Nephron progenitor cell (in vitro differentiated cells): Measurements from ENCODE around the gene FLT3LG.

Experiments used
- DNase-seq: peaks from one replicate; pipeline ENCODE4 v3.0.0; 2021
- H3K27ac Mint-ChIP-seq: 2 replicates; pipeline ENCODE4 v1.8.0; 2021; ENCODE audit warnings: mild to moderate bottlenecking, moderate library complexity, mixed read lengths
- H3K27me3 Mint-ChIP-seq: 2 replicates; pipeline ENCODE4 v1.8.0; 2021; ENCODE audit warnings: mild to moderate bottlenecking, low read depth, mixed read lengths; ENCODE audit not compliant: poor library complexity
- H3K36me3 Mint-ChIP-seq: 2 replicates; pipeline ENCODE4 v1.8.0; 2021; ENCODE audit warnings: low read depth, mixed read lengths
- H3K4me1 Mint-ChIP-seq: 2 replicates; pipeline ENCODE4 v1.8.0; 2021; ENCODE audit warnings: mixed read lengths
- H3K4me3 Mint-ChIP-seq: 2 replicates; pipeline ENCODE4 v1.8.0; 2021; ENCODE audit warnings: mild to moderate bottlenecking, moderate library complexity, mixed read lengths
- H3K9me3 Mint-ChIP-seq: 2 replicates; pipeline ENCODE4 v1.8.0; 2021; ENCODE audit warnings: mild to moderate bottlenecking, moderate library complexity, mixed read lengths
- TF ChIP-seq, protein P1 (sequence below): fragments of 200-600 bp; sonication (generic); IDR thresholded peaks from 2 replicates; pipeline ENCODE4 v1.5.0; 2021; ENCODE audit warnings: antibody characterized with exemption

Gene FLT3LG

DNA sequence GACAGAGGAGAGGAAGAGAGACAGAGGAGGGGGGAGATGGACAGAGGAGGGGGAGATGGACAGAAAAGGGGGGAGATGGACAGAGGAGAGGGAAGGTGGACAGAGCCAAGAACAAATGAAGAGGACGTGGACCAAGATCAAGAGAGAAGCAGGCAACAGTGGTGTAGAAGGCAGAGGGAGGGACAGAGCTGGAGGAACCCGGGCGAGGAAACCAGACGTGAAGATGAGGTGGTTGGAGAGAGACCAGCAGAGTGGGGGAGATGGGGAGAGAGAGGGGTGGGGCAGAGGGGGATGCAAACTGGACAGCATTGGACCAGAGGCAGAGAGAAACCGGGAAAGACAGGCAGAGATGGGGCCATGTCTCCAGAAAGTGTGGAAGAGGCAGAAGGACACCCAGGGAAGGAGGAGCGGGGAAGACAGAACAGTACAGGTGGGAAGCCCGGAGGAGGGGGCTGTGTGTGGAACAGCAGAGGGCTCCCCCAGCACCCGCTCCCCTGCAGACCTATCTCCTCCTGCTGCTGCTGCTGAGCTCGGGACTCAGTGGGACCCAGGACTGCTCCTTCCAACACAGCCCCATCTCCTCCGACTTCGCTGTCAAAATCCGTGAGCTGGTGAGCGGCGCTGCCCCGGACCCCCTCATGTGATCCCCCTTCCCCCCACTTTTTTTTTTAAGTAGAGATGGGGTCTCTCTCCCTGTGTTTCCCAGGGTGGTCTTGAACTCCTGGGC, 1.3 kb downstream of the FLT3LG start:
- Mint-ChIP-seq H3K9me3 (no peaks in the 10 kb centered on the region), H3K27me3 (peaks cover 18% of the 10 kb centered on the region), H3K36me3 (peaks cover 7% of the 10 kb centered on the region), H3K27ac (no peak overlapping the region), H3K4me3 (peak overlapping the region; percentile 61), H3K4me1 (peaks cover 23% of the 10 kb centered on the region)
- TF ChIP-seq, protein P1, sequence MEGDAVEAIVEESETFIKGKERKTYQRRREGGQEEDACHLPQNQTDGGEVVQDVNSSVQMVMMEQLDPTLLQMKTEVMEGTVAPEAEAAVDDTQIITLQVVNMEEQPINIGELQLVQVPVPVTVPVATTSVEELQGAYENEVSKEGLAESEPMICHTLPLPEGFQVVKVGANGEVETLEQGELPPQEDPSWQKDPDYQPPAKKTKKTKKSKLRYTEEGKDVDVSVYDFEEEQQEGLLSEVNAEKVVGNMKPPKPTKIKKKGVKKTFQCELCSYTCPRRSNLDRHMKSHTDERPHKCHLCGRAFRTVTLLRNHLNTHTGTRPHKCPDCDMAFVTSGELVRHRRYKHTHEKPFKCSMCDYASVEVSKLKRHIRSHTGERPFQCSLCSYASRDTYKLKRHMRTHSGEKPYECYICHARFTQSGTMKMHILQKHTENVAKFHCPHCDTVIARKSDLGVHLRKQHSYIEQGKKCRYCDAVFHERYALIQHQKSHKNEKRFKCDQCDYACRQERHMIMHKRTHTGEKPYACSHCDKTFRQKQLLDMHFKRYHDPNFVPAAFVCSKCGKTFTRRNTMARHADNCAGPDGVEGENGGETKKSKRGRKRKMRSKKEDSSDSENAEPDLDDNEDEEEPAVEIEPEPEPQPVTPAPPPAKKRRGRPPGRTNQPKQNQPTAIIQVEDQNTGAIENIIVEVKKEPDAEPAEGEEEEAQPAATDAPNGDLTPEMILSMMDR, result no peak
- DNase-seq, result no peak

DNA sequence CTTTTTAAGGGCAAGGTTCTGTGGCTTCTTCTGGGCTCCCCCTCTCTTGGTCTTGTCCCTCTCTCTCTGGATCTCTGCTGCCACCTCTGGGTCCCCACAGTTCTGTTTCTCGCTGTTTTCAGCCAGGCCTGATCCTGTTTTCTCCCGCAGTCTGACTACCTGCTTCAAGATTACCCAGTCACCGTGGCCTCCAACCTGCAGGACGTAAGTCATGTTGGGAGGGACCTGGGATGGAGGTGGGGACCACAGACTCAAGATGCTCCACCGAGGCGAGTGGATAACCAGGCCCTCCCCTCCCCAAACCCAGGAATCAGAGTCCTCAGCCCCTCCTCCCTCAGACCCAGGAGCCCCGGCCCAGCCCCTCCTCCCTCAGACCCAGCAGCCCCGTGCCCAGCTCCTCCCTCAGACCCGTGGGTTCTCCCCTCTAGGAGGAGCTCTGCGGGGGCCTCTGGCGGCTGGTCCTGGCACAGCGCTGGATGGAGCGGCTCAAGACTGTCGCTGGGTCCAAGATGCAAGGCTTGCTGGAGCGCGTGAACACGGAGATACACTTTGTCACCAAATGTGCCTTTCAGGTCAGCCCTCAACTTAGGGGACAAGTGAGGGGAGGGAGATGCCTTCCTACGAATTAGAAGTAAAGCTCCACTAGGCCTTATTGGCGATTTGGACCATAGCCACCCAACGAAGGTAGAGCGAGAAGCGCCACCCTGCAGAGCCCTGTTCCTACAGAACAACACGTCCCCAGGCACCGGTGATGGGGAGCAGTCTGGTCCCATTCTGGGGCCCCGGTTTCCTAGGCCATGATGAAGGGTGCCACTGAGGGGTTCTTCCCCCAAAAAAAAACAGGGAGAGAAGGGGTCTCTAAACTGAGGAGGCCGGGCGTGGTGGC, 2.2 kb downstream of the FLT3LG start:
- peak overlapping the region; percentile 9 for H3K4me3 Mint-ChIP-seq

DNA sequence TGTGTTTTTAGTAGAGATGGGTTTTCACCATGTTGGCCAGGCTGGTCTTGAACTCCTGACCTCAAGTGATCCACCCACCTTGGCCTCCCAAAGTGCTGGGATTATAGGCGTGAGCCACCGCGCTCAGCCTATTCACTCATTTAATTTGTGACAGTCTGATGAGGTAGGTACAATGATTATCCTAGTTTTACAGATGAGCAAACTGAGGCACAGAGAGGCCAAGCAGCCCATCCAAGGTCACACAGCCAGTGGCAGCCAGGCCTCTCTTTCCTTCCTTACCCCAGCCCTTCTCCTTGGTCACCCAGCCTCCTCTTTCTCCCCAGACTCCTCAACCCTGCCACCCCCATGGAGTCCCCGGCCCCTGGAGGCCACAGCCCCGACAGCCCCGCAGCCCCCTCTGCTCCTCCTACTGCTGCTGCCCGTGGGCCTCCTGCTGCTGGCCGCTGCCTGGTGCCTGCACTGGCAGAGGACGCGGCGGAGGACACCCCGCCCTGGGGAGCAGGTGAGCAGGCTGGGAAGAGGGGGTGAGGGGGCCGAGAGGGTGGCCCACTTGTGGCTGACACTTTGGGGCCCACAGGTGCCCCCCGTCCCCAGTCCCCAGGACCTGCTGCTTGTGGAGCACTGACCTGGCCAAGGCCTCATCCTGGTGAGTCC, 6.1 kb downstream of the FLT3LG start:
- Mint-ChIP-seq H3K27ac (no peak overlapping the region), H3K27me3 (peaks cover 9% of the 10 kb centered on the region), H3K4me1 (peaks cover 24% of the 10 kb centered on the region), H3K36me3 (no peaks in the 10 kb centered on the region), H3K9me3 (no peaks in the 10 kb centered on the region), H3K4me3 (no peak overlapping the region)
- no peak for DNase-seq
- TF ChIP-seq, protein P1, result no peak

More for the DNA sequence above, 2.2 kb downstream of the FLT3LG start:
- H3K27ac Mint-ChIP-seq, result peak overlapping the region; percentile 75
- peaks cover 29% of the 10 kb centered on the region for H3K4me1 Mint-ChIP-seq
- TF ChIP-seq, protein P1, result peak; percentile 60
- no peaks in the 10 kb centered on the region for H3K9me3 Mint-ChIP-seq
- H3K27me3 Mint-ChIP-seq, result peaks cover 18% of the 10 kb centered on the region
- H3K36me3 Mint-ChIP-seq, result no peaks in the 10 kb centered on the region
- peak; percentile 86 for DNase-seq

DNA sequence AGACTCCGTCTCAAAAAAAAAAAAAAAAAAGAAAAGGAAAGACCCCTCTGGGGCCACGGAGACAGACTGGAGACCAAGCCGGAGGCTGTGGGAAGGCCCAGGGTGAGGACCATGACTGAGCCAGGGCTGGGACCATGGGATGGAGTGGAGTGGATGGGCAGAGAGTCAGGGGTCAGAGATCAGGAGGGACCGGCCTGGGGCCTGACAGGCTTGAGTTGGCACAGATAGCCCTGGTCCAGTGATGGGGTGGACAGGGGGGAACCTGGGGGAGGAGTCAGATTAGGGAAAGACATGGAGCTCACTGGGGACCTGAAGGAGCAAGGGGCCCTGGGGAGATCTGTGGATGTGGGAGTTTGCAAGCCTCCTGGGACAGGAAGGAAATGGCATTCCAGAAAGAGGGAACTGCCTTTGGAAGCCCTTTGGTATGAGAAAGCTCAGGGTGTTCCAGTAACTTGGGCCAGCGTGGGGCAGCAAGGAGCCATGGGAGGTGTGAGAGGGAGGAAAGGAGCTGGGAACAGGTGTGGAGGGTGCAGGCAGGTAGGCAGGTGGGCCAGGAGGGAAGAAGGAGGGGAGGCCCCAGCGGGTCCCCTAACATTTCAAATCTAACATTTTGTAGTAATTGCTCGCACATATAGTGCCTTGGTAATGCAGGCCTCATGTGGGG, 7.1 kb downstream of the FLT3LG start:
- Mint-ChIP-seq H3K4me3 (no peak overlapping the region), H3K36me3 (no peaks in the 10 kb centered on the region), H3K27ac (peak overlapping the region; percentile 87), H3K27me3 (no peaks in the 10 kb centered on the region), H3K9me3 (no peaks in the 10 kb centered on the region), H3K4me1 (peaks cover 13% of the 10 kb centered on the region)
- DNase-seq, result no peak
- TF ChIP-seq, protein P1, result no peak

DNA sequence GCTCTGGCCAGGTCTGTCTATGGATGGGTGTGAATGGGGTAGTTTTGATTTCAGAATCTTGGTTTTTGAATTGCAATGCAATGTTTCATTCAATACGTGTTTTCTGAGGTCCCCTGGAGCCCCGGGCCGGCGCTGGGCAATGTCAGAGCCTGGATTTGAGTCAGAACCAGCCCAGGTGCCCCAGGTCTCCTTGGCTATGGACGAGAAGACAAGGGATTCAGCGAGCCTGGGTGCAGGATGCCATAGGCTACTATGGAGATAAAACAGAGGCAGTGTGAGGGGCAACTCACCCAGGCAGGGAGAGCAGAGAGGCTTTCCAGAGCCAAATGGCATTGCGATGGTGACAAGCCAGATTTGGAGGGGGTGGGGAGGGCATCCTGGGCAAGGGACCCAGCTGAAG, 12.2 kb downstream of the FLT3LG start:
- DNase-seq, result no peak
- TF ChIP-seq, protein P1, result no peak
- no peak overlapping the region for H3K4me3 Mint-ChIP-seq
- H3K27me3 Mint-ChIP-seq, result no peaks in the 10 kb centered on the region
- peak overlapping the region; percentile 59 for H3K27ac Mint-ChIP-seq
- peaks cover 35% of the 10 kb centered on the region for H3K36me3 Mint-ChIP-seq
- peaks cover 26% of the 10 kb centered on the region for H3K4me1 Mint-ChIP-seq
- H3K9me3 Mint-ChIP-seq, result no peaks in the 10 kb centered on the region
